NOMO-1 treated with dmso at 0.1 percent for 144 hours (cell line): ENCODE measurements around the gene CUTA.
"Not testable (repeated sequence)": the region's sequence is repeated elsewhere in the genome, so short reads cannot be mapped to it uniquely, and the experiment has no call there.

Experiments
- DNase-seq: peaks from one replicate; lab custom pipeline; 2025; ENCODE audit not compliant: unreplicated experiment; lab: John Stamatoyannopoulos, UW

Gene CUTA

GRCh38 chr6:33373960-33374910 lies 43.7 kb downstream of the CUTA start:
- DNase-seq = no peak

- no peak for DNase-seq
Observed at GRCh38 chr6:33372526-33373123, 45.3 kb downstream of the CUTA start.

DNA sequence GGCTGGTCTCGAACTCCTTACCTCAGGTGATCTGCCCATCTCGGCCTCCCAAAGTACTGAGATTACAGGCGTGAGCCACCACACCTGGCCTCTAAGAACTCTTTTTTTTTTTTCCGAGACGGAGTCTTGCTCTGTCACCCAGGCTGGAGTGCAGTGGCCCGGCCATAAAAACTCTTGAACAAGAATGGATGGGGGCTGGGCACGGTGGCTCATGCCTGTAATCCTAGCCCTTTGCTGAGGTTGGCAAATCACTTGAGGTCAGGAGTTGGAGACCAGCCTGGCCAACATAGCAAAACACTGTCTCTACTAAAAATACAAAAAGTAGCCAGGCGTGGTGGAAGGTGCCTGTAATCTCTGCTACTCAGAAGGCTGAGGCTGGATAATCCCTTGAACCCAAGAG lies 46.0 kb downstream of the CUTA start:
- DNase-seq = not testable (repeated sequence)

DNA sequence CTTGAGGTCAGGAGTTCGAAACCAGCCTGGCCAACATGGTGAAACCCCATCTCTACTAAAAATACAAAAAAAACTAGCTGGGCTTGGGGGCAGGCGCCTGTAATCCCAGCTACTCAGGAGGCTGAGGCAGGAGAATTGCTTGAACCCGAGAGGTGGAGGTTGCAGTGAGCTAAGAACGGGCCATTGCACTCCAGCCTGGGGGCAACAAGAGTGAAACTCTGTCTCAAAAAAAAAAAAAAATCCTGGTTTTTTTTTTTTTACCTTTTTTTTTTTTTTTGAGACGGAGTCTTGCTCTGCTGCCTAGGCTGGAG lies 50.2 kb downstream of the CUTA start:
- DNase-seq = not testable (repeated sequence)

- no peak for DNase-seq
Observed at GRCh38 chr6:33367009-33367714, 50.7 kb downstream of the CUTA start.
